ENCODE measurements around the gene PDE4B.

- TF ChIP-seq EZH2phosphoT487 (IDR thresholded peaks at IDR 0.05), result no peak
- TF ChIP-seq CTCF (IDR thresholded peaks at IDR 0.05), result no peak
- no peak for TF ChIP-seq EZH2 (IDR thresholded peaks at IDR 0.05)
Measured at GRCh38 chr1:66243548-66244130, 450.9 kb downstream of the PDE4B start.
